Mesenchymal stem cell (in vitro differentiated cells and primary cell): Measurements from ENCODE around the gene BICDL2.

Experiments
- DNase-seq: peaks from one replicate; pipeline ENCODE4 v3.0.0-alpha.2; 2013
- H2AFZ ChIP-seq: one replicate; pipeline ENCODE4 v1.6.1; 2013; ENCODE audit warnings: low read depth, mild to moderate bottlenecking, control low read depth, inconsistent platforms, low read length, moderate library complexity
- H2AK5ac ChIP-seq: 2 replicates; pipeline ENCODE4 v1.6.1; 2013; ENCODE audit warnings: low read length, moderate library complexity, mild to moderate bottlenecking, inconsistent platforms; ENCODE audit not compliant: severe bottlenecking
- H2BK120ac ChIP-seq: one replicate; pipeline ENCODE4 v1.6.1; 2013; ENCODE audit warnings: low read depth, mild to moderate bottlenecking, inconsistent platforms, low read length, moderate library complexity
- H2BK12ac ChIP-seq, 2 experiments: one replicate each; pipeline ENCODE4 v1.6.1; 2013; ENCODE audit warnings: inconsistent platforms in 2 of 2, low read length in 2 of 2, mild to moderate bottlenecking in 2 of 2, moderate library complexity in 2 of 2, control low read depth in 1 of 2
- H2BK15ac ChIP-seq: one replicate; pipeline ENCODE4 v1.6.1; 2013; ENCODE audit warnings: mild to moderate bottlenecking, low read depth, inconsistent platforms; ENCODE audit not compliant: poor library complexity, severe bottlenecking
- H2BK5ac ChIP-seq: 2 replicates; pipeline ENCODE4 v1.6.1; 2013; ENCODE audit warnings: low read depth, mild to moderate bottlenecking, low read length, control low read depth, inconsistent platforms; ENCODE audit not compliant: poor library complexity, severe bottlenecking
- H3K14ac ChIP-seq, 2 experiments: one replicate each; pipeline ENCODE4 v1.6.1; 2013; ENCODE audit warnings: inconsistent platforms in 2 of 2, low read length in 2 of 2, control low read depth in 1 of 2, mild to moderate bottlenecking in 1 of 2, moderate library complexity in 1 of 2
- H3K18ac ChIP-seq, 2 experiments: one replicate each; pipeline ENCODE4 v1.6.1; 2013; ENCODE audit warnings: inconsistent platforms in 2 of 2, low read length in 2 of 2, control low read depth in 1 of 2, low read depth in 1 of 2, mild to moderate bottlenecking in 1 of 2
- H3K23ac ChIP-seq, 2 experiments: one replicate each; pipeline ENCODE4 v1.6.1; 2013; ENCODE audit warnings: inconsistent platforms in 2 of 2, low read length in 2 of 2, mild to moderate bottlenecking in 2 of 2, moderate library complexity in 2 of 2, control low read depth in 1 of 2
- H3K27ac ChIP-seq: 2 replicates; pipeline ENCODE4 v1.5.1; 2013; ENCODE audit warnings: mild to moderate bottlenecking, moderate library complexity, low read length, control low read depth, inconsistent platforms; ENCODE audit not compliant: poor library complexity, severe bottlenecking
- H3K27me3 ChIP-seq, 2 experiments: 2 replicates each; pipeline versions ENCODE4 v1.6.1 to v1.7.0; 2013; ENCODE audit warnings: low read length in 2 of 2, mild to moderate bottlenecking in 2 of 2, moderate library complexity in 2 of 2, control low read depth in 1 of 2, inconsistent platforms in 1 of 2; ENCODE audit not compliant: control insufficient read depth in 1 of 2, insufficient read depth in 1 of 2
- H3K36me3 ChIP-seq, 2 experiments: 2 replicates each; pipeline versions ENCODE4 v1.6.1 to v1.7.0; 2013; ENCODE audit warnings: low read length in 2 of 2, control low read depth in 1 of 2, inconsistent platforms in 1 of 2, low read depth in 1 of 2, mild to moderate bottlenecking in 1 of 2; ENCODE audit not compliant: insufficient read depth in 2 of 2, control insufficient read depth in 1 of 2
- H3K4ac ChIP-seq, 2 experiments: one replicate each; pipeline ENCODE4 v1.6.1; 2013; ENCODE audit warnings: inconsistent platforms in 2 of 2, low read length in 2 of 2, mild to moderate bottlenecking in 2 of 2, moderate library complexity in 2 of 2, control low read depth in 1 of 2, low read depth in 1 of 2
- H3K4me1 ChIP-seq: 2 replicates; pipeline ENCODE4 v1.6.1; 2013; ENCODE audit warnings: low read depth, low read length, control low read depth; ENCODE audit not compliant: control insufficient read depth, insufficient read depth
- H3K4me2 ChIP-seq: 2 replicates; pipeline ENCODE4 v1.6.1; 2013; ENCODE audit warnings: low read length, mild to moderate bottlenecking, inconsistent platforms; ENCODE audit not compliant: poor library complexity, severe bottlenecking
- H3K4me3 ChIP-seq, 2 experiments: 2 replicates each; pipeline versions ENCODE4 v1.5.1 to v1.7.0; 2013; ENCODE audit warnings: low read length in 2 of 2, mild to moderate bottlenecking in 2 of 2, control low read depth in 1 of 2, low read depth in 1 of 2; ENCODE audit not compliant: insufficient read depth in 1 of 2
- H3K79me1 ChIP-seq: replicated peaks from 2 replicates; pipeline ENCODE4 v1.6.1; 2013; ENCODE audit warnings: mild to moderate bottlenecking, control low read depth, low read length, inconsistent platforms; ENCODE audit not compliant: poor library complexity, severe bottlenecking
- H3K9ac ChIP-seq: 2 replicates; pipeline ENCODE4 v1.7.0; 2013; ENCODE audit warnings: mild to moderate bottlenecking, low read length, moderate library complexity
- H3K9me3 ChIP-seq: 2 replicates; pipeline ENCODE4 v1.7.0; 2013; ENCODE audit warnings: mild to moderate bottlenecking, low read length; ENCODE audit not compliant: control insufficient read depth
- H4K8ac ChIP-seq: one replicate; pipeline ENCODE4 v1.6.1; 2013; ENCODE audit warnings: inconsistent platforms, mild to moderate bottlenecking, low read length, moderate library complexity
- H4K91ac ChIP-seq: one replicate; pipeline ENCODE4 v1.6.1; 2013; ENCODE audit warnings: mild to moderate bottlenecking, low read length, inconsistent platforms
- WGBS: methylation state at CpG from one replicate; pipeline ENCODE4 v1.1.7; 2013; ENCODE audit warnings: mixed read lengths; 5-methylcytosine and 5-hydroxymethylcytosine counted together

Gene BICDL2

GRCh38 chr16:3065069-3065741 is 28.5 kb upstream of the BICDL2 start, which contains the start of gene IL32:
TSS of gene IL32 (plus strand) at chr16:3065640. CDS start at chr16:3065812, 172 bp downstream.
- Histone ChIP-seq H3K4me1 (peaks cover 27% of the 10 kb centered on the region), H2AK5ac (peak within 1 kb of the TSS; percentile 69), H2AFZ (peak within 1 kb of the TSS; percentile 3), H4K91ac (no peak within 1 kb of the TSS), H3K14ac (no peak within 1 kb of the TSS), H3K27me3 (peaks cover 0 to 17% of the 10 kb centered on the region in 2 experiments), H3K23ac (no peak within 1 kb of the TSS), H3K27ac (no peak within 1 kb of the TSS), H3K4me3 (peak within 1 kb of the TSS; percentile 24 to 42), H2BK12ac (peak within 1 kb of the TSS in 1 of 2 experiments; percentile 37), H3K4me2 (peak within 1 kb of the TSS; percentile 29), H3K79me1 (peaks cover 7% of the 10 kb centered on the region), H2BK5ac (no peak within 1 kb of the TSS), H2BK120ac (no peak within 1 kb of the TSS), H3K36me3 (peaks cover 0 to 26% of the 10 kb centered on the region in 2 experiments), H4K8ac (peak within 1 kb of the TSS; percentile 16), H3K9ac (peak within 1 kb of the TSS; percentile 65), H2BK15ac (no peak within 1 kb of the TSS), H3K18ac (peak within 1 kb of the TSS in 1 of 2 experiments; percentile 25), H3K9me3 (no peaks in the 10 kb centered on the region), H3K4ac (peak within 1 kb of the TSS; percentile 26 to 57)
- DNase-seq = peak; percentile 93
- 61% methylated on average over 11 of the region's 13 CpGs for WGBS

- no peak overlapping the region for H2AFZ ChIP-seq
- H3K9me3 ChIP-seq = no peaks in the 10 kb centered on the region
- DNase-seq = no peak
- H3K27me3 ChIP-seq = peaks cover 0 to 17% of the 10 kb centered on the region in 2 experiments
- no peak overlapping the region for H2BK5ac ChIP-seq
- no peak overlapping the region for H2BK120ac ChIP-seq
- H3K23ac ChIP-seq = no peak overlapping the region
- H3K9ac ChIP-seq = no peak overlapping the region
- peaks cover 7% of the 10 kb centered on the region for H3K79me1 ChIP-seq
- H3K4me3 ChIP-seq = no peak overlapping the region
- no peak overlapping the region for H3K4ac ChIP-seq
- no peak overlapping the region for H4K91ac ChIP-seq
- H3K27ac ChIP-seq = no peak overlapping the region
- H2AK5ac ChIP-seq = no peak overlapping the region
- 93% methylated on average over 7 of the region's 8 CpGs for WGBS
- H3K14ac ChIP-seq = no peak overlapping the region
- no peak overlapping the region for H4K8ac ChIP-seq
- no peak overlapping the region for H2BK15ac ChIP-seq
- H3K36me3 ChIP-seq = peaks cover 0 to 17% of the 10 kb centered on the region in 2 experiments
- no peak overlapping the region for H3K18ac ChIP-seq
- no peak overlapping the region for H2BK12ac ChIP-seq
- peaks cover 35% of the 10 kb centered on the region for H3K4me1 ChIP-seq
- no peak overlapping the region for H3K4me2 ChIP-seq
Measured at GRCh38 chr16:3063625-3064386, 27.1 kb upstream of the BICDL2 start.

- no peak overlapping the region for H4K91ac ChIP-seq
- no peak overlapping the region for H3K4ac ChIP-seq
- no peak overlapping the region for H2BK15ac ChIP-seq
- H2AFZ ChIP-seq = no peak overlapping the region
- peaks cover 0 to 5% of the 10 kb centered on the region in 2 experiments for H3K36me3 ChIP-seq
- no peak overlapping the region for H2BK12ac ChIP-seq
- H3K27me3 ChIP-seq = peaks cover 0 to 15% of the 10 kb centered on the region in 2 experiments
- no peaks in the 10 kb centered on the region for H3K9me3 ChIP-seq
- WGBS = 89% methylated on average over 6 of the region's 6 CpGs
- no peak overlapping the region for H2BK5ac ChIP-seq
- H3K4me2 ChIP-seq = no peak overlapping the region
- no peak overlapping the region for H2AK5ac ChIP-seq
- H3K9ac ChIP-seq = no peak overlapping the region
- no peak overlapping the region for H4K8ac ChIP-seq
- peaks cover 41% of the 10 kb centered on the region for H3K4me1 ChIP-seq
- no peak overlapping the region for H3K23ac ChIP-seq
- no peak overlapping the region for H3K4me3 ChIP-seq
- DNase-seq = no peak
- no peak overlapping the region for H3K18ac ChIP-seq
- H2BK120ac ChIP-seq = no peak overlapping the region
- H3K27ac ChIP-seq = no peak overlapping the region
- peaks cover 7% of the 10 kb centered on the region for H3K79me1 ChIP-seq
- H3K14ac ChIP-seq = no peak overlapping the region
Measured at GRCh38 chr16:3062553-3062952, 25.8 kb upstream of the BICDL2 start.
